Left colon (tissue), 2 donors: ENCODE measurements around the gene SLC38A9. TPM values are rescaled to one million over a fixed set of nuclear protein-coding genes. Genes with fewer than 3 reads are reported as not detected.
A peak's percentile ranks its signal among the peaks of the same experiment; 100 is the strongest.
"Not testable (repeated sequence)": the region's sequence is repeated elsewhere in the genome, so short reads cannot be mapped to it uniquely, and the experiment has no call there.

ENCODE experiments used
- ATAC-seq: fragments of 200-7000 bp; cut with Tn5 transposase; one replicate; pipeline ENCODE4 v1.9.1; 2020; ENCODE audit warnings: mild to moderate bottlenecking, moderate library complexity
- DNase-seq, 2 donors: peaks; one replicate each; pipeline ENCODE4 v3.0.0-alpha.2; 2020
- intact Hi-C, 2 donors: fragments of 100-400 bp; cut with DNase I in 1 of 2; cut with micrococcal nuclease in 1 of 2; formaldehyde crosslinking; loops; one replicate each; pipeline versions ENCODE4 v1.11.2 to v1.14.0; 2022; cut with DNase I, micrococcal nuclease
- total RNA-seq, 2 donors: library from RNA; stranded (reverse); fragmentation: NEBNext Ultra II Directional; extraction: Animal tissue kit (Norgen Biotek cat#: 25700); gene quantifications; one replicate each; pipeline ENCODE4 v1.2.1, GENCODE V29; 2021
- donor health status: DM: no; HTN: no; CAD: no.
- donor health status: DM: yes; HTN: yes; CAD: no.

Gene SLC38A9
- total RNA-seq, 2 donors from 2014 or later = 19.7 to 28.1 TPM

DNA sequence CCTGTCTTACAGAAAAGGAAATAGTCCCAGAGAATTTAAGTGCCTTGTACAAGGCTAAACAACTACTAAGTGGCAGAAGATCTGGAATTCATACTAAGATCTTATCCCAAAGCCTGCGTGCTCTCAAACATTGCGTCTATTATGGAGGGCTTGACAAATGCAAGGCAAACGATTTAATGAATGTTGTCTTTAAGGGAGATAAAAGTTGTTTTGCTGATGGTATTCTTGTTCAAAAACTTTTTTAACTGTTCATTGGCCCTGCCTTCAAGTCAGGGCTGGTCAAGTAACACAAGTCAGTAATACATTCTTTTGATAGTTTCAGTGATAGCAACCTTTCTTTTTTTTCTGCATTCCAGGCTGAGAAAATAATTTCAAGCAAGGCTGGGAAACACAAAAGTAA is 1.7 kb upstream of the SLC38A9 start:
- ATAC-seq = no peak
- DNase-seq = no peak
- intact Hi-C loops = no loop called here

DNA sequence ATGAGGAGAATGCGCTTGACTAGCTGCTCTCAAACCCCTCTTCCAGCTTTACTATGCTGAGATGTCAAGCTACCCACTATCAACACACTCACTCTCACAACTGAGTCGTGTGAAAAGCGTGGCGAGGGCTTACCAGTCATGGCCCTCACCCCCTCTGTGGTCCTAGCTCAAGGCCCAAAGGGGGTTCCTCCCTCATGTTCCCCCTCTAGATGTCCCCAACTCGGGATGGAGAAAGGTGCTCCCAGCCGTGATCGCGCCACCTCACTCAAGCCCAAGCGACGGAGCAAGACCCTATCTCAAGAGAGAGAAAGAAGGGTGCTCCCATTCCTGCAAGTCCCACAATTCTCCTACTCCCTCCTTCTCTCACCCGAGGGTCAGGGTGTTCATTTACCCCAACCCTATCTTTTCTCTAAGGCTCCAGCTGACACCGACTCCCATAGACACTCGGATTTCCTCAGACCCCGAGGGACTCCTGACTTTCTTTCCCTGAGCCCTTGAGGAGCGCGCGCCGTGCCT is 559 bp downstream of the SLC38A9 start:
- intact Hi-C loops = no loop called here
- no peak for ATAC-seq
- DNase-seq = no peak

GRCh38 chr5:55708732-55709131 is 3.4 kb downstream of the SLC38A9 start:
- no peak for DNase-seq
- ATAC-seq = no peak
- intact Hi-C loops = no loop called here

- ATAC-seq (no peak), DNase-seq (no peak)
- intact Hi-C loops = no loop called here
Observed at GRCh38 chr5:55706230-55706629, 5.9 kb downstream of the SLC38A9 start.

DNA sequence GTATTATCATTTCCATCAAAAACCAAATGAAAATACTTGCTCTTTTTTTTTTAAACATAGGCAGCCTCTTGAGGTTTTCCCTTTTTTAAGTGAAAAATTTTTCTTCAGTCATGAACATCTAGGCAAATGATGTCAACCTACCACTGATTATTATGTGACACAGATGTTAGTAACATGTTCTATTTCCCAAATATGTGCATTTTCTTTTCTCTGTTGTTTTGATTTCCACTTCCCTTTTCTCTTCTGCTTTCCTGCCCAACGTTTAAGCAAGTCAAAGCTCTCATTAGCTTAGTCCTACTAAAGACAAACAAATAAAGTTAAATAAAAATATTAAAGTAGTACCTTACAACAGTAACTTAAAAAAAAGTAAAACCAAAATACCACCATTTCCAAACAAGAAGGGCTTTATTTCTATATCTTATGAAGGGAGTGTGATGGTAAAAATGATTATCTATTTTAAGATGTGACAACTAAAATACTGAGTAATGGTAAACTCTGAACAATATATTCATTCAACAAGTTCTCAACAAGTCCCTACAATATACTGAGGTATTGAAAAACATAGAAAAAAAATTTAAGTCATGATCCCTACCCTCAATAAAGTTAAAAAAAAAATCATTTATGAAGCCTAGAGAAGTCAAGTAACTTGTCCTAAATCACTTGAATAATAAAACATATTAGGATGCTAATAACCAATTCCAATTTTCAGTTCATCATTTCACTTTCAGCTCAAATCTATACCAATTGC is 9.4 kb downstream of the SLC38A9 start:
- intact Hi-C loops = no loop called here
- DNase-seq (no peak), ATAC-seq (no peak)

GRCh38 chr5:55701462-55702103 is 10.5 kb downstream of the SLC38A9 start:
- no peak for ATAC-seq
- no peak for DNase-seq
- intact Hi-C loops = no loop called here

DNA sequence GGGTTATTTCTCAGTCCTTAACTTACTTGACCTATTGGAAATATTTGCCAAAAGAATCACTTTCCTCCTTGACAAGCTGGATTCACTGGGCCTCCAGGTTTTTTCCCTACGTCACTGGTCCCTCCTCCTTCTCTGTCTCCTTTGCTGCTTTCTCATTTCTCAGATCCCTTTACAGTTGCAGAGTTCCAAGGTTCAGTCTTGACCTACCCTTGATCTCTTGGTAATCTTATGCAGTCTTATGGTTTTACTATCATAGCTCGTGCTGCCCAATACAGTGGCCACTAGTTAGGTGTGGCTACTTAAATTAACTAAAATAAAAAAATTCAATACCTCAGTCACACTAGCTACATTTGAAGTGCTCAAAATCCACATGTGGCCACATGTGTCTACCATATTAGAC is 11.4 kb downstream of the SLC38A9 start:
- peak; percentile 98 for ATAC-seq
- intact Hi-C loops = no loop called here

GRCh38 chr5:55699041-55699688 is 13.0 kb downstream of the SLC38A9 start:
- intact Hi-C loops = no loop called here
- ATAC-seq (no peak), DNase-seq (no peak)

More for the DNA sequence above, 11.4 kb downstream of the SLC38A9 start:
- DNase-seq = no peak

GRCh38 chr5:55696704-55697103 is 15.4 kb downstream of the SLC38A9 start:
- intact Hi-C loops, ATAC-seq, DNase-seq: not testable (repeated sequence)

GRCh38 chr5:55694152-55694830 is 17.8 kb downstream of the SLC38A9 start:
- intact Hi-C loops = loop anchor here in 1 of 2 donors (5.0 kb wide), 1 partner anchor 352 kb away; no protein-coding TSS in a partner anchor
- ATAC-seq (peak; percentile 81), DNase-seq (no peak)

DNA sequence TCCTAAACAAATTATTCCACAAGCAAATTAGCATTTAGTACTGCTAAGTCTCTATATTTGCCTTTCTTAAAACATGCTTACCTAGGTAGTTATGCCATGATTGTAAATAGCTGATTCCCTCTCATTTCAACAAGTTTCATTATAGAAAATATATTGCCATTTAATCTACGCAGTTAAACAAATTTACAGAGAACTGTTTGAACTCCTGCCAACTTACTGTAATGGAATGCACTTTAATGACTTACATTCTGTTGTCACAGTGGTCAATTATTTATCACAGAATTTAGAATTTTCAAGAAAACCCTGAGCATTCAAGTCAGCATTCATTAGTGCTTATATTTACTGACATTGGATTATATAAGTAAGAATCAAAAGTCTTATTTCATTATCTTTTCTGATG is 19.6 kb downstream of the SLC38A9 start:
- intact Hi-C loops = loop anchor here in 1 of 2 donors (5.0 kb wide), 1 partner anchor 350 kb away; no protein-coding TSS in a partner anchor
- ATAC-seq = no peak
- DNase-seq = no peak

DNA sequence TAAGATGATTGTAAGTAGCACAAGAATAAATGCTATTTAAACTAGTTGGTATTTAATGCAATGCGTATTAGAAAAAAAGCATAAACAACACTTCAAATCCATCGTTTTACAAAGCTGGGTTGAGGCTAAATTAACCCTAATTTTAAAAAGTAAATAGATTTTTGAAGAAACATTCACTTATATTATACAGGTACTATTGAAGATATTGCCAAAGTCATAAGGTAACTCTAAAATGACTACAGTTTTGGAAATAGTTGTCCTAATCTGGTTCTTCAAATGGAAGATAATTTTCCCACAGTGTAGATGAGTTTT is 20.1 kb downstream of the SLC38A9 start:
- intact Hi-C loops = loop anchor here in 1 of 2 donors (5.0 kb wide), 1 partner anchor 350 kb away; no protein-coding TSS in a partner anchor
- ATAC-seq (no peak), DNase-seq (no peak)

GRCh38 chr5:55691265-55692105 is 20.6 kb downstream of the SLC38A9 start:
- intact Hi-C loops = loop anchor here in 1 of 2 donors (2.0 to 5.0 kb wide), 2 partner anchors 285 to 349 kb away; no protein-coding TSS in a partner anchor
- DNase-seq (no peak), ATAC-seq (peak; percentile 67)

DNA sequence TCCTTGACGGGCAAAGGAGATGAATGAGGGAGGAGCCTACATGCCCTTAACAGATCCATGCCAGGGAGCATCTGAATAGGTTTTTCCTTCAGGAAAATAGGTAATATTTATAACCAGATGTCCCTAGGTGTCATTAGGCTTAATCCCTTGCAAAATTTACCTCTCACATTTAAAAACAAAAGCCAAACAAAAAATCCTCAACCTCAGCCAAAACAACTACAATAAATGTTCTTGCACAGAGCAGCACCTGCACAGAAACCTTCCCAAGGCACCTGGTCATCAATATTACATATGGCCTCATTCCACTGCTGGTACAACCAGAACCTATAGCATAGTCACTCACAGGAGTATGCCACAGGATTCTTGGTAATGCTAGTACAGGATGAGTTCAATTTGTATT is 30.1 kb downstream of the SLC38A9 start:
- DNase-seq (no peak), ATAC-seq (no peak)
- intact Hi-C loops = no loop called here

DNA sequence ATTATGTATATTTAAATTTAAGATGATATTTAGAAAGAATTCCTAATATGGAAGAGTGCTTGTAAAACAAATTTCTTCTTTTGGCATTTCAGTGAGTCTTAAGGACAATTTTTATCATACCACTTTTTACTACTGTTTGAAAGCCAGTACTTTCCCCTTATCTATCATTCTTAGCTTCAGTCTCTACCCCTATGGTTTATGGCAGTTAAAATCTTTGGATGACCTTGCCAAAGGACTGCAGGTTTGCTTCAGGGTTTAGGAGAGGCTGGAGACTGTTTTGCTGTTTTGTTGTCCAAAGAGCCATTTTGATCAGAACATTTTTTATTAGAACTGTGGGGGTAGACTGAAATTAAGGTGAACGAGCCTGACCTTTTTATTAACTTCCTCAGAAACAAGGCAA is 30.8 kb downstream of the SLC38A9 start:
- no peak for ATAC-seq
- no peak for DNase-seq
- intact Hi-C loops = no loop called here

- ATAC-seq (no peak), DNase-seq (no peak)
- intact Hi-C loops = no loop called here
Observed at GRCh38 chr5:55680353-55680752, 31.8 kb downstream of the SLC38A9 start.

DNA sequence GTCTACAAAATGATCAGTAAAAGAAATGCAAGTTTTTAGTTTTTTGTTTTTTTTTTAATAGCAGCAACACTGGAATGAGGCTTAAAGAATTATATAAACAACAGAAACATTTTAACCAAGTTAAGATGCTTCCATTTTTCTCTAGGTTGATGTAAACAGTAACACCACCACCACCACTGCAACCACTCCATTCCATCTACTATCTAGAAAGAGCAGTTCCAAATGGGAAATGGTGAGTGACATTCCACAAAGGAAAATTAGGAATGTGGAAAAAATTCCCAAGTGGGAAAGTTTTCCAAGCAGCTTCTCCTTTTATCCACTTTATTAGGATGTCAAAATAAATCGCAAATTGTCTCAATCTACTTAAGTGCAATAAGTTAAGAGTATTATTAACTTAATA is 32.6 kb downstream of the SLC38A9 start:
- no peak for ATAC-seq
- intact Hi-C loops = no loop called here
- DNase-seq = no peak

DNA sequence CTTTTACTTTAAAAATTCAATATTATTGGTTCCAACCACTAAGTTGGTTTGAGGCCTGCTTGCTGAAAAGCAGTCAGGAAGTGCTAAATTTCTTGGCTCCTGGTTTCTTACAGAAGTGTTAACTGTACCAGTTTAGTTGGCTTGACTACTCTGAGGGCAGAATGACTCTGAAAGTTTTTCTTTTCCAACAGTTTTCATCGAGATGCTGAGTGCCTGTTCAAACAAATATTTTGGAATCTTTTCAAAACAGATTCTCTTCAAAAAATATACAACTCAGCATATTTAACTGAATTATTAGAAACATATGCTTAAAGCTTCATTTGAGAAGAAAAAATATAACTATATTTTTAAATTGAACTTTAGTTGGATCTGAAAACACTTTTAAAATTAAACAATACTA is 37.0 kb downstream of the SLC38A9 start:
- no peak for ATAC-seq
- no peak for DNase-seq
- intact Hi-C loops = no loop called here
